Calu3 (cell line): ENCODE results near the gene MRPL36. TPM values are rescaled to one million over a fixed set of nuclear protein-coding genes. Genes with fewer than 3 reads are reported as not detected.

Experiments used
- BruUV-seq: library from RNA; stranded (reverse); fragments of 400-500 nt; replicated peaks from 2 replicates; lab custom pipeline; 2021; lab: Mats Ljungman, UMichigan
- CTCF ChIA-PET: fragments of 300-600 bp; sonication (Branson Sonifier 250); formaldehyde crosslinking; loops from one replicate; lab custom pipeline; 2022; ENCODE audit warnings: antibody characterized with exemption; lab: Charles Lee
- DNase-seq: peaks from one replicate; pipeline ENCODE4 v3.0.0; 2022
- H3K27ac Mint-ChIP-seq: one replicate; pipeline ENCODE4 v1.8.0; 2022; ENCODE audit warnings: mixed read lengths; ENCODE audit not compliant: unreplicated experiment
- H3K27me3 Mint-ChIP-seq: one replicate; pipeline ENCODE4 v1.8.0; 2022; ENCODE audit warnings: mixed read lengths; ENCODE audit not compliant: unreplicated experiment
- H3K36me3 Mint-ChIP-seq: one replicate; pipeline ENCODE4 v1.8.0; 2022; ENCODE audit warnings: mild to moderate bottlenecking, moderate library complexity, mixed read lengths; ENCODE audit not compliant: insufficient read depth, unreplicated experiment
- H3K4me1 Mint-ChIP-seq: one replicate; pipeline ENCODE4 v1.8.0; 2022; ENCODE audit warnings: mild to moderate bottlenecking, low read depth, mixed read lengths; ENCODE audit not compliant: unreplicated experiment
- H3K4me3 Mint-ChIP-seq: one replicate; pipeline ENCODE4 v1.8.0; 2022; ENCODE audit warnings: mild to moderate bottlenecking, low read depth, moderate library complexity, mixed read lengths; ENCODE audit not compliant: unreplicated experiment
- H3K9me3 Mint-ChIP-seq: one replicate; pipeline ENCODE4 v1.8.0; 2022; ENCODE audit warnings: low read depth, mixed read lengths; ENCODE audit not compliant: unreplicated experiment
- CTCF ChIP-seq: fragments of 200-600 bp; IDR thresholded peaks from one replicate; pipeline ENCODE4 v1.8.0; 2022; ENCODE audit warnings: antibody characterized with exemption; ENCODE audit not compliant: unreplicated experiment
- intact Hi-C: fragments of 100-400 bp; cut with micrococcal nuclease; formaldehyde crosslinking; loops from one replicate; pipeline ENCODE4 v1.10.0; 2022; ENCODE audit not compliant: unreplicated experiment
- total RNA-seq: library from RNA; stranded (reverse); gene quantifications from 2 replicates; pipeline ENCODE4 v1.2.3, GENCODE V29; 2022

Gene MRPL36
- total RNA-seq, 1 experiment from 2014 or later = 55.5 TPM

- CTCF ChIA-PET = no interaction called here
- no peak for DNase-seq
- Mint-ChIP-seq H3K27ac (no peak overlapping the region), H3K4me3 (no peak overlapping the region), H3K9me3 (no peaks in the 10 kb centered on the region), H3K27me3 (peaks cover 31% of the 10 kb centered on the region), H3K4me1 (no peaks in the 10 kb centered on the region), H3K36me3 (peaks cover 9% of the 10 kb centered on the region)
- intact Hi-C loops = no loop called here
- TF ChIP-seq CTCF = no peak
- BruUV-seq = no TSS peak
These were observed 33.8 kb upstream of the MRPL36 start for GRCh38 chr5:1833264-1834021.

- no peak overlapping the region for H3K4me3 Mint-ChIP-seq
- no peaks in the 10 kb centered on the region for H3K4me1 Mint-ChIP-seq
- intact Hi-C loops = no loop called here
- H3K9me3 Mint-ChIP-seq = no peaks in the 10 kb centered on the region
- peaks cover 31% of the 10 kb centered on the region for H3K27me3 Mint-ChIP-seq
- no peak for TF ChIP-seq CTCF
- CTCF ChIA-PET = no interaction called here
- no TSS peak for BruUV-seq
- no peak overlapping the region for H3K27ac Mint-ChIP-seq
- peaks cover 9% of the 10 kb centered on the region for H3K36me3 Mint-ChIP-seq
- no peak for DNase-seq
These were observed 33.0 kb upstream of the MRPL36 start for GRCh38 chr5:1832511-1833250.

DNA sequence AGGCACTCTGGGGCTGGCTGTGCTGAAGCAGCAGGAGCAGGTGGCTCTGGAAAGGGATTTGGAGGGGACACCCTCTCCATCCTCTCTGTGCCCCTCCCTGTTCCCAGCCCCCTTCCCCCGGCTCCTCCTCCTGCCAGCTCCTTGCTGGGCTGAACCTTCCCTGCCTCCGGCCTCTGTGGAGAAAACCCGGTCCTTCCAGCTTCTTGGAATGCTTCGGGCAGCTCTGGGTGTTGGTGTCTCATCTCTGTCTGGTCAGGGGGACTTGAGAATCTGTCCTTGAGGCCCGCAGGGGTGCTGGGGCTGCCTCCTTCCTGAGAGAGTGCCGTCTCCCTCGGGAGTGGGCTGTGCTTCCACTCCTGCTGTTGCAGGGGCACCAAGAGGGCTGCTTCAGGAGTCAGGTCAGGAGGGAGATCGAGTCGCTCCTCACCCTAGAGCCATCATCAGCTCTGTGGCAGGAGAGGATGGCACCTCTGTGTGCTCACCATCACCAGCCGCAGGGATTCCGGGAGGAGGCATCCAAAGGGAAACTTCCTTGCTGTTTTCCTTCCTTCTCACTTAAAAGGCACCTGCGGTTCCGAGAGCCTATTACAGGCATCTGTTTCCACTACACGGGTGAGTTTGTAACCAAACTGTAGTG lies 32.2 kb upstream of the MRPL36 start:
- no peak for DNase-seq
- H3K4me1 Mint-ChIP-seq = no peaks in the 10 kb centered on the region

More for the DNA sequence above, 32.2 kb upstream of the MRPL36 start:
- Mint-ChIP-seq H3K36me3 (peaks cover 9% of the 10 kb centered on the region), H3K4me3 (no peak overlapping the region), H3K27ac (no peak overlapping the region), H3K27me3 (peaks cover 29% of the 10 kb centered on the region), H3K9me3 (no peaks in the 10 kb centered on the region)
- TF ChIP-seq CTCF = no peak
- CTCF ChIA-PET = no interaction called here
- no TSS peak for BruUV-seq
- intact Hi-C loops = no loop called here
